Activated T-cell treated with anti-CD3 and anti-CD28 coated beads, Interleukin-2, amount 50 U/mL, for 72 hours (primary cell): Measurements from ENCODE around the gene FOXC1. TPM values are rescaled to one million over a fixed set of nuclear protein-coding genes. Genes with fewer than 3 reads are reported as not detected.

Source experiments
- ATAC-seq, 2 donors: fragments of 150-1000 bp; cut with Tn5 transposase; replicated peaks in 1 of 2; 2 replicates each; pipeline ENCODE4 v1.10.0; 2021; ENCODE audit warnings: moderate library complexity in 2 of 2, mild to moderate bottlenecking in 1 of 2
- DNase-seq, 2 donors: peaks; one replicate each; pipeline ENCODE4 v3.0.0; 2021 to 2022; ENCODE audit warnings: mixed read lengths in 1 of 2
- H3K27ac Mint-ChIP-seq: one replicate; pipeline ENCODE4 v1.8.0; 2022; ENCODE audit warnings: mild to moderate bottlenecking, moderate library complexity, mixed read lengths
- H3K27me3 Mint-ChIP-seq: one replicate; pipeline ENCODE4 v1.8.0; 2022; ENCODE audit warnings: low read depth, mixed read lengths
- H3K36me3 Mint-ChIP-seq, 2 donors: one replicate each; pipeline ENCODE4 v1.8.0; 2022; ENCODE audit warnings: mixed read lengths in 2 of 2, mild to moderate bottlenecking in 1 of 2; ENCODE audit not compliant: insufficient read depth in 2 of 2
- H3K4me1 Mint-ChIP-seq: one replicate; pipeline ENCODE4 v1.8.0; 2022; ENCODE audit warnings: low read depth, mixed read lengths
- H3K4me3 Mint-ChIP-seq, 2 donors: one replicate each; pipeline ENCODE4 v1.8.0; 2022; ENCODE audit warnings: mild to moderate bottlenecking in 2 of 2, mixed read lengths in 2 of 2, moderate library complexity in 2 of 2
- H3K9me3 Mint-ChIP-seq, 2 donors: one replicate each; pipeline ENCODE4 v1.8.0; 2022; ENCODE audit warnings: mixed read lengths in 2 of 2
- total RNA-seq, 2 donors: library from RNA; stranded (reverse); gene quantifications; one replicate each; pipeline ENCODE4 v1.2.3, GENCODE V29; 2022

FOXC1 gene
- total RNA-seq, 2 donors from 2014 or later, result 0.17 to 0.30 TPM

DNA sequence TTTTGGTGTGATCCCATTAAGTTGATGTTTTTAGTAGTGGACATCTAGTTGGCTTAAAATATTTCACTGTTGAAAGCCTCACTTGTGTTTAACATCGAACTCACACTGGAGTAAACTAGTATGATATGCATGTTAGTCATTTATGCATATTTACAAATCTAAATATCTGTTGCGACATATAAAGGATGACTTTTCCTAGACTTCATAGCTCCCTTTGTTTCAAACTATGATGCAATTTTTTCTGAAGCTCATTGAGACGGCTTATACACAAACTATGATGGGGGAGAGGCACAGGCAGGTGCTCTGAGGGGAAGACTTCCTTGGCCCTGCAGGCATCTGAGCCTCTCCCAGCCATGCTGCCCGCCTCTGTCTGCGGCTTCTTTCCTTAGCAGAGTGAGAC lies 11.8 kb upstream of the FOXC1 start:
- H3K27me3 Mint-ChIP-seq, result peaks cover 84% of the 10 kb centered on the region
- no peak overlapping the region for H3K4me3 Mint-ChIP-seq
- DNase-seq, result no peak
- no peaks in the 10 kb centered on the region for H3K9me3 Mint-ChIP-seq
- ATAC-seq, result no peak
- peaks cover 5% of the 10 kb centered on the region for H3K4me1 Mint-ChIP-seq
- no peak overlapping the region for H3K27ac Mint-ChIP-seq
- H3K36me3 Mint-ChIP-seq, result no peaks in the 10 kb centered on the region

DNA sequence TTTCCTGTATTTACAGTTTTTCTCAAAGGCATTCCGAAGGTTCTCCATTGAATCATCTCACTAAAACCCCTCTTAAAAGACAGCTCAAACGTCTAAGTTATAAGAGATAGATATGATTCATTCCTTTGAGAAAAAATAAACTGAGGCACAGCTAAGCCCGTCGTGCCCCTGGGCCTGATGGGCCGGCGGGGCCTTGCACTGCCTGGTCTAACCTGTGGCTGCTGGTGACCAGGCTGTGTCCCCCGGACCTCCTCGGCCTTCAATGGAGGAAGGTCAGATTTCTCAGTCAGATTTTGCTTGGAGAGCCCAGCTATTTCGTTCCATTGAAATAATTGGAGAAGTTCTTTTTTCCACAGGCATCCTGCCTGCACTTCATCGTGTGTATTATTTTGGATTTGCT lies 11.3 kb upstream of the FOXC1 start:
- Mint-ChIP-seq H3K9me3 (no peaks in the 10 kb centered on the region), H3K36me3 (no peaks in the 10 kb centered on the region), H3K27me3 (peaks cover 84% of the 10 kb centered on the region), H3K4me1 (peaks cover 5% of the 10 kb centered on the region), H3K27ac (no peak overlapping the region), H3K4me3 (no peak overlapping the region)
- DNase-seq (no peak), ATAC-seq (no peak)

DNA sequence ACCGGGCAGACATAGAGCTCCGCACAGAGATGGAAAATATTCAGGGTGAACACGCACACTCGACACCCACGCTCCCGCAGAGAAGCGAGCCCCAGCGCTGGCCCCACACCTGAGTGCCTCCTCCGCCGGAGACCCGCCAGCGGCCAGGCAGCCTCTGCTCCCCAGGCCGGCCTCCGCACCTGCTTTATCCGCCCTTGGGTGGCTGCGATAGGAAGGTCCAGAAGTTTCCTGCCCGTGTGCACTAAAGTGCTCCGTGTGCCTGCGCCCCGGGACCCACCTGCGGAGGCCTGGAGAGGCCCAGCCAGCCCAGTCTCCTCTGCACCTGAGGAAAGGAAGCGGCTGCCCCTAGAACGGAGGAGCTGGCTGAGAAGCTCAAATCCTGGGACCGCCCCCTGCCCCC lies 10.8 kb upstream of the FOXC1 start:
- Mint-ChIP-seq H3K27me3 (peaks cover 84% of the 10 kb centered on the region), H3K27ac (no peak overlapping the region), H3K4me3 (no peak overlapping the region), H3K36me3 (no peaks in the 10 kb centered on the region), H3K9me3 (no peaks in the 10 kb centered on the region), H3K4me1 (peaks cover 5% of the 10 kb centered on the region)
- ATAC-seq (no peak), DNase-seq (no peak)

- Mint-ChIP-seq H3K27ac (no peak overlapping the region), H3K4me3 (no peak overlapping the region), H3K36me3 (no peaks in the 10 kb centered on the region), H3K4me1 (peaks cover 5% of the 10 kb centered on the region), H3K9me3 (no peaks in the 10 kb centered on the region), H3K27me3 (peaks cover 81% of the 10 kb centered on the region)
- DNase-seq, result no peak
- no peak for ATAC-seq
Observed at GRCh38 chr6:1599469-1599868, 10.2 kb upstream of the FOXC1 start.

GRCh38 chr6:1600063-1600763 lies 9.5 kb upstream of the FOXC1 start:
- peaks cover 76% of the 10 kb centered on the region for H3K27me3 Mint-ChIP-seq
- no peaks in the 10 kb centered on the region for H3K9me3 Mint-ChIP-seq
- ATAC-seq (no peak), DNase-seq (no peak)
- H3K36me3 Mint-ChIP-seq, result no peaks in the 10 kb centered on the region
- no peak overlapping the region for H3K4me3 Mint-ChIP-seq
- no peak overlapping the region for H3K27ac Mint-ChIP-seq
- H3K4me1 Mint-ChIP-seq, result peaks cover 5% of the 10 kb centered on the region

GRCh38 chr6:1600764-1601157 lies 9.0 kb upstream of the FOXC1 start:
- Mint-ChIP-seq H3K27me3 (peaks cover 80% of the 10 kb centered on the region), H3K9me3 (no peaks in the 10 kb centered on the region), H3K4me3 (no peak overlapping the region), H3K27ac (no peak overlapping the region), H3K36me3 (no peaks in the 10 kb centered on the region), H3K4me1 (peaks cover 9% of the 10 kb centered on the region)
- DNase-seq (no peak), ATAC-seq (no peak)

- ATAC-seq, result no peak
- Mint-ChIP-seq H3K36me3 (no peaks in the 10 kb centered on the region), H3K27me3 (peaks cover 80% of the 10 kb centered on the region), H3K4me3 (no peak overlapping the region), H3K4me1 (peaks cover 11% of the 10 kb centered on the region), H3K9me3 (no peaks in the 10 kb centered on the region), H3K27ac (no peak overlapping the region)
- DNase-seq, result no peak
Observed at GRCh38 chr6:1601158-1602048, 8.3 kb upstream of the FOXC1 start.

DNA sequence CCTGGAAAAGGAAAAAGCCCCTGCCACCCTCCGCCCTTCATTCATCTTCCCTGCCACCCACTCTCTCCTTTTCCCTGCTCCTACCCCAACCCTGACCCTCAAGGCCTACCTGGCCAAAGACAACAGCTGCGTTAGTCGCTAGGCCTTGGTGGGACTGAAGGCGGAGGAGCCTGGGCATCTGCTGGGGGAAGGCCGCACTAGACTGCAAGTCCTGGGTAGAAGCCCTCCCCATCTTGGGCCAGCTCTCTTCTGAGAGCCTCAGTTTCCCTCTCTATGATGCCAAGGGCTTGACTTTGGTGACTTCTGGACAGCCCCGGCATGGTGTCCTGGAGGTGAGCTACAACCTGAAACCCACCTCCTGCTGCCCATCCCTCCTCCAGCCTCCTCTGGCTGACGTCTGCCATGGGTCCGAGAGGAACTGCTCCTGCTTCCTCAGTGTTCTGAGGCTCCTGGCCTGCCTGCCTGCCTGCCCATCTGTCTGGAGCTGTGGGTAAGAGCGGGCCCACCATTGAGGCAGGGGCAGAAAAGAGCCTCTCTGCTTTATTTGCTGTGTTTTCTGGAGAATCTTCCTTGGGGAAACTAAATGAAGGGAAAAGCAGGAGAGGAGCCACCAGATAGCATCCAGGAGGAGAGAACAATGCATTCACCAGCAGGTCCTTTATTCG lies 7.5 kb upstream of the FOXC1 start:
- H3K36me3 Mint-ChIP-seq, result no peaks in the 10 kb centered on the region
- H3K27ac Mint-ChIP-seq, result no peak overlapping the region
- H3K9me3 Mint-ChIP-seq, result no peaks in the 10 kb centered on the region
- H3K27me3 Mint-ChIP-seq, result peaks cover 80% of the 10 kb centered on the region
- no peak overlapping the region for H3K4me3 Mint-ChIP-seq
- peaks cover 19% of the 10 kb centered on the region for H3K4me1 Mint-ChIP-seq
- ATAC-seq, result no peak
- no peak for DNase-seq

- no peak for ATAC-seq
- Mint-ChIP-seq H3K27me3 (peaks cover 80% of the 10 kb centered on the region), H3K9me3 (no peaks in the 10 kb centered on the region), H3K27ac (no peak overlapping the region), H3K4me3 (peak overlapping the region in 1 of 2 donors; percentile 27), H3K4me1 (peaks cover 33% of the 10 kb centered on the region), H3K36me3 (peaks cover 0 to 3% of the 10 kb centered on the region in 2 donors)
- no peak for DNase-seq
Observed at GRCh38 chr6:1603708-1604107, 6.0 kb upstream of the FOXC1 start.

GRCh38 chr6:1604158-1605003 lies 5.3 kb upstream of the FOXC1 start:
- ATAC-seq (peak; percentile 84 to 85), DNase-seq (peak; percentile 74 to 84)
- peak overlapping the region; percentile 10 to 27 for H3K4me3 Mint-ChIP-seq
- H3K36me3 Mint-ChIP-seq, result peaks cover 0 to 3% of the 10 kb centered on the region in 2 donors
- H3K27me3 Mint-ChIP-seq, result peaks cover 80% of the 10 kb centered on the region
- H3K4me1 Mint-ChIP-seq, result peaks cover 34% of the 10 kb centered on the region
- no peaks in the 10 kb centered on the region for H3K9me3 Mint-ChIP-seq
- H3K27ac Mint-ChIP-seq, result no peak overlapping the region

GRCh38 chr6:1605004-1605892 lies 4.5 kb upstream of the FOXC1 start:
- H3K27ac Mint-ChIP-seq, result no peak overlapping the region
- peaks cover 34% of the 10 kb centered on the region for H3K4me1 Mint-ChIP-seq
- peaks cover 0 to 3% of the 10 kb centered on the region in 2 donors for H3K36me3 Mint-ChIP-seq
- H3K9me3 Mint-ChIP-seq, result no peaks in the 10 kb centered on the region
- peaks cover 71% of the 10 kb centered on the region for H3K27me3 Mint-ChIP-seq
- peak overlapping the region; percentile 32 to 74 for H3K4me3 Mint-ChIP-seq
- ATAC-seq (peak in 1 of 2 donors; percentile 0), DNase-seq (no peak)
